ENCODE data around the gene POU4F3. TPM values are rescaled to one million over a fixed set of nuclear protein-coding genes. Genes with fewer than 3 reads are reported as not detected.
"Not testable (repeated sequence)": the region's sequence is repeated elsewhere in the genome, so short reads cannot be mapped to it uniquely, and the experiment has no call there.

The POU4F3 gene
- not detected for total RNA-seq

- no peaks in the 10 kb centered on the region for H3K36me3 Mint-ChIP-seq (ENCODE audit: low read depth)
- H3K27ac Mint-ChIP-seq, result no peak within 1 kb of the TSS
- no peak within 1 kb of the TSS for H3K4me3 Mint-ChIP-seq
- intact Hi-C loops (cut with micrococcal nuclease), result no loop called here
- H3K4me1 Mint-ChIP-seq (ENCODE audit: low read depth), result peaks cover 9% of the 10 kb centered on the region
- H3K27me3 Mint-ChIP-seq (ENCODE audit: low read depth), result peaks cover 87% of the 10 kb centered on the region
- CTCF ChIA-PET, result interaction anchor here (0.6 to 1.3 kb wide), 2 partner anchors 11 to 125 kb away, joined by 3 read pairs; no protein-coding TSS in a partner anchor
- DNase-seq, result no peak
- H3K9me3 Mint-ChIP-seq, result no peaks in the 10 kb centered on the region
These were observed at the start of gene POU4F3 for GRCh38 chr5:146338774-146339714. Gene POU4F3 (plus strand): TSS chr5:146338839. CDS start chr5:146339113, 274 bp downstream.

GRCh38 chr5:146290318-146290717 is 48.3 kb upstream of the POU4F3 start:
- Mint-ChIP-seq H3K27ac (no peak overlapping the region), H3K36me3 (ENCODE audit: low read depth) (peaks cover 1% of the 10 kb centered on the region), H3K9me3 (no peaks in the 10 kb centered on the region), H3K27me3 (ENCODE audit: low read depth) (no peaks in the 10 kb centered on the region), H3K4me3 (no peak overlapping the region), H3K4me1 (ENCODE audit: low read depth) (no peaks in the 10 kb centered on the region)
- CTCF ChIA-PET, result interaction anchor here (0.6 to 2.1 kb wide), 7 partner anchors 9 to 401 kb away, joined by 3 to 7 read pairs (median 3); no protein-coding TSS in a partner anchor
- intact Hi-C loops (cut with micrococcal nuclease), result no loop called here
- DNase-seq, result no peak

- no peaks in the 10 kb centered on the region for H3K4me1 Mint-ChIP-seq (ENCODE audit: low read depth)
- H3K27me3 Mint-ChIP-seq (ENCODE audit: low read depth), result no peaks in the 10 kb centered on the region
- peak; percentile 10 for DNase-seq
- H3K9me3 Mint-ChIP-seq, result no peaks in the 10 kb centered on the region
- CTCF ChIA-PET, result interaction anchor here (0.7 to 1.8 kb wide), 3 partner anchors 133 to 207 kb away, joined by 3 to 9 read pairs (median 4); no protein-coding TSS in a partner anchor
- H3K36me3 Mint-ChIP-seq (ENCODE audit: low read depth), result peaks cover under 1% of the 10 kb centered on the region
- no peak overlapping the region for H3K27ac Mint-ChIP-seq
- H3K4me3 Mint-ChIP-seq, result no peak overlapping the region
- intact Hi-C loops (cut with micrococcal nuclease), result loop anchor here (1.0 kb wide), 1 partner anchor 136 kb away; no protein-coding TSS in a partner anchor
These were observed 47.1 kb upstream of the POU4F3 start for GRCh38 chr5:146291421-146292074.

GRCh38 chr5:146296245-146296644 is 42.4 kb upstream of the POU4F3 start:
- Mint-ChIP-seq H3K4me1 (ENCODE audit: low read depth) (no peaks in the 10 kb centered on the region), H3K27me3 (ENCODE audit: low read depth) (no peaks in the 10 kb centered on the region), H3K9me3 (no peaks in the 10 kb centered on the region), H3K36me3 (ENCODE audit: low read depth) (no peaks in the 10 kb centered on the region), H3K4me3 (no peak overlapping the region), H3K27ac (no peak overlapping the region)
- CTCF ChIA-PET, result interaction anchor here (0.6 kb wide), 1 partner anchor 134 kb away, joined by 4 read pairs; no protein-coding TSS in a partner anchor
- no peak for DNase-seq
- intact Hi-C loops (cut with micrococcal nuclease), result no loop called here

GRCh38 chr5:146298920-146299319 is 39.7 kb upstream of the POU4F3 start:
- CTCF ChIA-PET, result interaction anchor here (0.9 to 1.6 kb wide), 2 partner anchors 9 to 14 kb away, joined by 3 read pairs; no protein-coding TSS in a partner anchor
- DNase-seq; intact Hi-C loops (cut with micrococcal nuclease); H3K4me3 Mint-ChIP-seq; H3K36me3 Mint-ChIP-seq (ENCODE audit: low read depth); H3K4me1 Mint-ChIP-seq (ENCODE audit: low read depth); H3K27me3 Mint-ChIP-seq (ENCODE audit: low read depth); H3K27ac Mint-ChIP-seq; H3K9me3 Mint-ChIP-seq: not testable (repeated sequence)

GRCh38 chr5:146301626-146302025 is 37.0 kb upstream of the POU4F3 start:
- intact Hi-C loops (cut with micrococcal nuclease), result no loop called here
- Mint-ChIP-seq H3K4me3 (no peak overlapping the region), H3K27ac (no peak overlapping the region), H3K27me3 (ENCODE audit: low read depth) (no peaks in the 10 kb centered on the region), H3K36me3 (ENCODE audit: low read depth) (no peaks in the 10 kb centered on the region), H3K9me3 (no peaks in the 10 kb centered on the region), H3K4me1 (ENCODE audit: low read depth) (no peaks in the 10 kb centered on the region)
- CTCF ChIA-PET, result interaction anchor here (0.5 kb wide), 1 partner anchor 16 kb away, joined by 4 read pairs; no protein-coding TSS in a partner anchor
- no peak for DNase-seq

GRCh38 chr5:146302406-146302805 is 36.2 kb upstream of the POU4F3 start:
- Mint-ChIP-seq H3K27ac (no peak overlapping the region), H3K4me3 (no peak overlapping the region), H3K9me3 (no peaks in the 10 kb centered on the region), H3K36me3 (ENCODE audit: low read depth) (no peaks in the 10 kb centered on the region), H3K27me3 (ENCODE audit: low read depth) (no peaks in the 10 kb centered on the region), H3K4me1 (ENCODE audit: low read depth) (no peaks in the 10 kb centered on the region)
- CTCF ChIA-PET, result no interaction called here
- no peak for DNase-seq
- intact Hi-C loops (cut with micrococcal nuclease), result no loop called here

GRCh38 chr5:146306838-146307237 is 31.8 kb upstream of the POU4F3 start:
- Mint-ChIP-seq H3K27me3 (ENCODE audit: low read depth) (peaks cover 3% of the 10 kb centered on the region), H3K27ac (no peak overlapping the region), H3K9me3 (no peaks in the 10 kb centered on the region), H3K36me3 (ENCODE audit: low read depth) (no peaks in the 10 kb centered on the region), H3K4me1 (ENCODE audit: low read depth) (no peaks in the 10 kb centered on the region), H3K4me3 (no peak overlapping the region)
- CTCF ChIA-PET, result no interaction called here
- no peak for DNase-seq
- intact Hi-C loops (cut with micrococcal nuclease), result no loop called here

- no peaks in the 10 kb centered on the region for H3K4me1 Mint-ChIP-seq (ENCODE audit: low read depth)
These were observed 30.8 kb upstream of the POU4F3 start for GRCh38 chr5:146307796-146308195.

GRCh38 chr5:146310540-146310939 is 28.1 kb upstream of the POU4F3 start:
- intact Hi-C loops (cut with micrococcal nuclease), result no loop called here
- CTCF ChIA-PET, result no interaction called here
- H3K9me3 Mint-ChIP-seq, result no peaks in the 10 kb centered on the region
- H3K27me3 Mint-ChIP-seq (ENCODE audit: low read depth), result peaks cover 11% of the 10 kb centered on the region
- no peaks in the 10 kb centered on the region for H3K4me1 Mint-ChIP-seq (ENCODE audit: low read depth)
- H3K27ac Mint-ChIP-seq, result no peak overlapping the region
- DNase-seq, result no peak
- no peaks in the 10 kb centered on the region for H3K36me3 Mint-ChIP-seq (ENCODE audit: low read depth)
- no peak overlapping the region for H3K4me3 Mint-ChIP-seq

More at GRCh38 chr5:146307796-146308195, 30.8 kb upstream of the POU4F3 start:
- no peak overlapping the region for H3K27ac Mint-ChIP-seq
- DNase-seq, result no peak
- CTCF ChIA-PET, result interaction anchor here (1.0 to 1.8 kb wide), 2 partner anchors 18 to 119 kb away, joined by 3 to 4 read pairs; no protein-coding TSS in a partner anchor
- intact Hi-C loops (cut with micrococcal nuclease), result no loop called here
- no peaks in the 10 kb centered on the region for H3K36me3 Mint-ChIP-seq (ENCODE audit: low read depth)
- H3K4me3 Mint-ChIP-seq, result no peak overlapping the region
- no peaks in the 10 kb centered on the region for H3K9me3 Mint-ChIP-seq
- H3K27me3 Mint-ChIP-seq (ENCODE audit: low read depth), result peaks cover 3% of the 10 kb centered on the region

- CTCF ChIA-PET, result no interaction called here
- DNase-seq, result no peak
- H3K27me3 Mint-ChIP-seq (ENCODE audit: low read depth), result peaks cover 14% of the 10 kb centered on the region
- intact Hi-C loops (cut with micrococcal nuclease), result no loop called here
- no peaks in the 10 kb centered on the region for H3K4me1 Mint-ChIP-seq (ENCODE audit: low read depth)
- no peaks in the 10 kb centered on the region for H3K9me3 Mint-ChIP-seq
- no peak overlapping the region for H3K27ac Mint-ChIP-seq
- no peaks in the 10 kb centered on the region for H3K36me3 Mint-ChIP-seq (ENCODE audit: low read depth)
- no peak overlapping the region for H3K4me3 Mint-ChIP-seq
These were observed 27.4 kb upstream of the POU4F3 start for GRCh38 chr5:146311278-146311677.

GRCh38 chr5:146313027-146313426 is 25.6 kb upstream of the POU4F3 start:
- H3K27me3 Mint-ChIP-seq (ENCODE audit: low read depth), result peaks cover 14% of the 10 kb centered on the region
- no peaks in the 10 kb centered on the region for H3K9me3 Mint-ChIP-seq
- no peak overlapping the region for H3K27ac Mint-ChIP-seq
- CTCF ChIA-PET, result interaction anchor here (0.6 to 1.3 kb wide), 2 partner anchors 83 to 115 kb away, joined by 3 to 5 read pairs; no protein-coding TSS in a partner anchor
- no peak overlapping the region for H3K4me3 Mint-ChIP-seq
- H3K4me1 Mint-ChIP-seq (ENCODE audit: low read depth), result no peaks in the 10 kb centered on the region
- intact Hi-C loops (cut with micrococcal nuclease), result no loop called here
- DNase-seq, result no peak
- no peaks in the 10 kb centered on the region for H3K36me3 Mint-ChIP-seq (ENCODE audit: low read depth)
